Cardiac muscle cell (in vitro differentiated cells and primary cell): ENCODE results near the gene MGAT5. TPM values are rescaled to one million over a fixed set of nuclear protein-coding genes. Genes with fewer than 3 reads are reported as not detected.

Experiments used
- DNase-seq, 2 donors: peaks; one replicate each; pipeline versions ENCODE4 v3.0.0 to v3.0.0-alpha.2; 2010 to 2017; ENCODE audit warnings: low read depth in 1 of 2, low spot score in 1 of 2
- H3K27ac ChIP-seq: fragments of 200-600 bp; sonication (generic); 2 replicates; pipeline ENCODE4 v1.5.1; 2016
- H3K27me3 ChIP-seq: fragments of 200-600 bp; sonication (generic); 2 replicates; pipeline ENCODE4 v1.6.0; 2016; ENCODE audit warnings: control low read depth
- H3K36me3 ChIP-seq: fragments of 200-600 bp; sonication (generic); 2 replicates; pipeline ENCODE4 v1.5.1; 2016; ENCODE audit warnings: control low read depth
- H3K4me1 ChIP-seq: fragments of 200-600 bp; sonication (generic); 2 replicates; pipeline ENCODE4 v1.8.1; 2017; ENCODE audit warnings: low read depth, mild to moderate bottlenecking, mixed run types
- H3K4me3 ChIP-seq: fragments of 200-600 bp; sonication (generic); 2 replicates; pipeline ENCODE4 v1.5.1; 2016; ENCODE audit warnings: mild to moderate bottlenecking
- H3K9me3 ChIP-seq: fragments of 200-600 bp; sonication (generic); 2 replicates; pipeline ENCODE4 v1.5.1; 2017; ENCODE audit warnings: low read depth, mild to moderate bottlenecking, control low read depth
- CTCF ChIP-seq: IDR thresholded peaks from 2 replicates; pipeline ENCODE4 v1.5.1; 2012; ENCODE audit warnings: low read depth, mild to moderate bottlenecking, low read length
- polyA plus RNA-seq: library from polyadenylated mRNA; unstranded; fragments of >200 nt; fragmentation: Nextera tagmentation; extraction: Ambion mirVana; gene quantifications from 2 replicates; pipeline ENCODE4 v1.2.1, GENCODE V29; 2016
- total RNA-seq: library from RNA; depleted of rRNA; stranded (reverse); fragments of >200 nt; gene quantifications from 2 replicates; pipeline ENCODE4 v1.2.3, GENCODE V29; 2016

The MGAT5 gene
- total and polyA plus RNA-seq, 2 experiments from 2014 or later = 12.5 to 66.8 TPM

GRCh38 chr2:134282629-134283400 lies 28.9 kb downstream of the MGAT5 start:
- TF ChIP-seq CTCF = no peak
- H3K27me3 ChIP-seq = no peaks in the 10 kb centered on the region
- H3K9me3 ChIP-seq = no peaks in the 10 kb centered on the region
- DNase-seq = no peak
- H3K27ac ChIP-seq = no peak overlapping the region
- H3K36me3 ChIP-seq = no peaks in the 10 kb centered on the region
- peaks cover 26% of the 10 kb centered on the region for H3K4me1 ChIP-seq
- H3K4me3 ChIP-seq = no peak overlapping the region

GRCh38 chr2:134283661-134284060 lies 29.8 kb downstream of the MGAT5 start:
- Histone ChIP-seq H3K9me3 (no peaks in the 10 kb centered on the region), H3K4me3 (no peak overlapping the region), H3K27ac (no peak overlapping the region), H3K27me3 (no peaks in the 10 kb centered on the region), H3K36me3 (no peaks in the 10 kb centered on the region), H3K4me1 (peaks cover 23% of the 10 kb centered on the region)
- no peak for TF ChIP-seq CTCF
- no peak for DNase-seq

GRCh38 chr2:134284119-134284670 lies 30.3 kb downstream of the MGAT5 start:
- no peak overlapping the region for H3K4me3 ChIP-seq
- no peak for TF ChIP-seq CTCF
- H3K36me3 ChIP-seq = no peaks in the 10 kb centered on the region
- H3K27me3 ChIP-seq = no peaks in the 10 kb centered on the region
- H3K27ac ChIP-seq = no peak overlapping the region
- no peak for DNase-seq
- peaks cover 20% of the 10 kb centered on the region for H3K4me1 ChIP-seq
- H3K9me3 ChIP-seq = no peaks in the 10 kb centered on the region

GRCh38 chr2:134287323-134287722 lies 33.5 kb downstream of the MGAT5 start:
- Histone ChIP-seq H3K4me1 (peaks cover 2% of the 10 kb centered on the region), H3K27ac (no peak overlapping the region), H3K36me3 (no peaks in the 10 kb centered on the region), H3K9me3 (no peaks in the 10 kb centered on the region), H3K27me3 (no peaks in the 10 kb centered on the region), H3K4me3 (no peak overlapping the region)
- DNase-seq = no peak
- no peak for TF ChIP-seq CTCF

GRCh38 chr2:134288814-134289213 lies 34.9 kb downstream of the MGAT5 start:
- peaks cover 7% of the 10 kb centered on the region for H3K4me1 ChIP-seq
- DNase-seq = no peak
- TF ChIP-seq CTCF = no peak
- H3K36me3 ChIP-seq = no peaks in the 10 kb centered on the region
- no peak overlapping the region for H3K27ac ChIP-seq
- H3K9me3 ChIP-seq = no peaks in the 10 kb centered on the region
- no peaks in the 10 kb centered on the region for H3K27me3 ChIP-seq
- no peak overlapping the region for H3K4me3 ChIP-seq
